Pancreas (tissue), 10 donors: ENCODE data around the gene GPC5. TPM values are rescaled to one million over a fixed set of nuclear protein-coding genes. Genes with fewer than 3 reads are reported as not detected.

ENCODE experiments used
- ATAC-seq, 4 donors: fragments of 200-7000 bp; cut with Tn5 transposase; one replicate each; pipeline versions ENCODE4 v1.8.0 to v1.9.1; 2020; ENCODE audit warnings: mild to moderate bottlenecking in 4 of 4, moderate library complexity in 4 of 4
- DNase-seq, 6 donors: peaks; one replicate each; pipeline ENCODE4 v3.0.0-alpha.2; 2020
- FAIRE-seq: peaks from 2 replicates; lab custom pipeline; 2012; peaks lifted over from hg19 to GRCh38; lab: Jason Lieb, UNC
- H3K27ac ChIP-seq, 4 donors: fragments of 200-600 bp; sonication (generic); 1 replicate in 3 of 4; 2 replicates in 1 of 4; pipeline versions ENCODE4 v1.5.0 to v1.8.0; 2020
- H3K27me3 ChIP-seq, 4 donors: fragments of 200-600 bp; one replicate each; pipeline ENCODE4 v1.8.0; 2021
- H3K36me3 ChIP-seq, 3 donors: fragments of 200-600 bp; sonication (generic) in 1 of 3; one replicate each; pipeline versions ENCODE4 v1.5.0 to v1.8.0; 2020 to 2021
- H3K4me1 ChIP-seq, 3 donors: fragments of 200-600 bp; one replicate each; pipeline ENCODE4 v1.8.0; 2021
- H3K4me3 ChIP-seq, 4 donors: fragments of 200-600 bp; sonication (generic) in 2 of 4; one replicate each; pipeline versions ENCODE4 v1.5.0 to v1.8.0; 2020 to 2021
- H3K9me3 ChIP-seq, 4 donors: fragments of 200-600 bp; one replicate each; pipeline ENCODE4 v1.8.0; 2021
- WGBS, 2 donors: extraction: QIAGEN DNeasy Blood & Tissue Kit; methylation state at CpG; one replicate each; pipeline ENCODE4 v1.1.7; 2013; 5-methylcytosine and 5-hydroxymethylcytosine counted together
- intact Hi-C, 3 donors: fragments of 100-400 bp; cut with DNase I; formaldehyde crosslinking; loops; one replicate each; pipeline versions ENCODE4 v1.11.1 to v1.14.2; 2022
- polyA plus RNA-seq, 2 donors: library from polyadenylated mRNA; stranded (reverse); fragments of 200-250 nt; gene quantifications; one replicate each; pipeline ENCODE4 v1.2.3, GENCODE V29; 2013
- total RNA-seq, 6 donors: library from RNA; stranded (reverse); fragmentation: NEBNext Ultra II Directional in 4 of 6; extraction: Animal tissue kit (Norgen Biotek cat#: 25700) in 4 of 6; gene quantifications; one replicate each; pipeline versions ENCODE4 v1.2.1 to v1.2.4, GENCODE V29; 2021 to 2023
- TF ChIP-seq, protein P1 (sequence below), 4 donors: fragments of 200-600 bp; sonication (generic) in 3 of 4; IDR thresholded peaks; one replicate each; pipeline versions ENCODE4 v1.5.0 to v1.8.0; 2021; ENCODE audit warnings: antibody characterized with exemption in 4 of 4
- donor health status: healthy with polysubstance abuse.
- donor health status: DM: no; HTN: no; CAD: no; lungs with moderate emphysema.
- donor health status: DM: no; HTN: no; CAD: no.
- donor health status: control.
- donor health status: control.
- donor health status: Bipolar disorder and iron deficiency.
- donor health status: DM: yes; HTN: yes; CAD: no.
- donor health status: DM: no; HTN: no; CAD: no.
- donor health status: DM: no; HTN: no; CAD: no.
- donor health status: DM: yes; HTN: yes; CAD: no.

Gene GPC5
- total and polyA plus RNA-seq, 8 donors, result 0.12 to 0.35 (median 0.35) TPM; not detected in 5

DNA sequence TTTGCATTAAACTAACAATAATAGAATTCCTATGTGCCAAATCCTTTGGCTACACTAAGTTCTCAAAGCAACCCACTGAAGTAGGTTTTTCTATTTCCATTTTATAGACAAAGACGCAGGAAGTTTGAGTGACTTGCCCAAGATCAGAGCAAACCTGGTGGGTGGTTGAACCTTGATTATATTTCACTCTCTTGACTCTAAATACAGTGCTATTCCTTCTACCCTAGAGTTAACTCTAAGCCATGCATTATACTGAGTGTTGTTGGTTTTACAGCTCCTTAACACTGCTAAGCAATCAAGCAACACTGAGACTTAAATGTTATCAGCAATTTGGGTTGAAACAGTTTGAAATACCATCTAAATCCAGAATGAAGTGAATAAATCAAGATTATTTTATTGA, 1014.6 kb downstream of the GPC5 start:
- ATAC-seq, result no peak
- Histone ChIP-seq H3K36me3 (no peaks in the 10 kb centered on the region), H3K4me1 (no peaks in the 10 kb centered on the region), H3K9me3 (no peaks in the 10 kb centered on the region), H3K4me3 (no peak overlapping the region), H3K27me3 (no peaks in the 10 kb centered on the region), H3K27ac (no peak overlapping the region)
- no peak for FAIRE-seq
- 57 to 81% methylated on average over 1 of the region's 1 CpG for WGBS, 2 donors
- TF ChIP-seq, protein P1, sequence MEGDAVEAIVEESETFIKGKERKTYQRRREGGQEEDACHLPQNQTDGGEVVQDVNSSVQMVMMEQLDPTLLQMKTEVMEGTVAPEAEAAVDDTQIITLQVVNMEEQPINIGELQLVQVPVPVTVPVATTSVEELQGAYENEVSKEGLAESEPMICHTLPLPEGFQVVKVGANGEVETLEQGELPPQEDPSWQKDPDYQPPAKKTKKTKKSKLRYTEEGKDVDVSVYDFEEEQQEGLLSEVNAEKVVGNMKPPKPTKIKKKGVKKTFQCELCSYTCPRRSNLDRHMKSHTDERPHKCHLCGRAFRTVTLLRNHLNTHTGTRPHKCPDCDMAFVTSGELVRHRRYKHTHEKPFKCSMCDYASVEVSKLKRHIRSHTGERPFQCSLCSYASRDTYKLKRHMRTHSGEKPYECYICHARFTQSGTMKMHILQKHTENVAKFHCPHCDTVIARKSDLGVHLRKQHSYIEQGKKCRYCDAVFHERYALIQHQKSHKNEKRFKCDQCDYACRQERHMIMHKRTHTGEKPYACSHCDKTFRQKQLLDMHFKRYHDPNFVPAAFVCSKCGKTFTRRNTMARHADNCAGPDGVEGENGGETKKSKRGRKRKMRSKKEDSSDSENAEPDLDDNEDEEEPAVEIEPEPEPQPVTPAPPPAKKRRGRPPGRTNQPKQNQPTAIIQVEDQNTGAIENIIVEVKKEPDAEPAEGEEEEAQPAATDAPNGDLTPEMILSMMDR (IDR thresholded peaks at IDR 0.05), result no peak
- intact Hi-C loops, result no loop called here
- DNase-seq, result no peak

DNA sequence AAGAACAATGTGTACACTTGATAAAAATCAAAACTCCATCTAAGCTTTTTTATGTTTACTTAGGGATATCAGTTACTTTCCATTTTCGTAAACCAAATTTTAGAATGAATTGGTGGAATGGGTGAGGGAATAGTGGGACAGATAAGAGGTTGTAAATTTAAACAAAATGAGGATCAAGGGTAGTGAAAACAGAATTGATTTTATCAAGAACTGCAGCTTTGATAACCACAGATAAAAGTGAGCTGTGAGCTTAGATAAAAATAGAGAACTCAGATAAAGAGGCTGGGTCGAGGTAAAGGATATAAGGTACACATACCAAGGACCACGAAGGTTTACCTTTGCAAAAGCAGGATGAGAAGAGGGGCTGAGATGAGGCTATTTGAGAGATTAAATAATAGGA, 1015.0 kb downstream of the GPC5 start:
- Histone ChIP-seq H3K27me3 (no peaks in the 10 kb centered on the region), H3K27ac (no peak overlapping the region), H3K4me3 (no peak overlapping the region), H3K4me1 (no peaks in the 10 kb centered on the region), H3K9me3 (no peaks in the 10 kb centered on the region), H3K36me3 (no peaks in the 10 kb centered on the region)
- no peak for FAIRE-seq
- DNase-seq, result no peak
- ATAC-seq, result no peak
- TF ChIP-seq, protein P1 (IDR thresholded peaks at IDR 0.05), result no peak
- intact Hi-C loops, result no loop called here
- WGBS, 2 donors, result 38 to 54% methylated on average over 3 of the region's 3 CpGs

- 76 to 82% methylated on average over 4 of the region's 4 CpGs for WGBS, 2 donors
- ATAC-seq (no peak), DNase-seq (no peak), FAIRE-seq (no peak)
- Histone ChIP-seq H3K4me3 (no peak overlapping the region), H3K27me3 (no peaks in the 10 kb centered on the region), H3K36me3 (no peaks in the 10 kb centered on the region), H3K4me1 (no peaks in the 10 kb centered on the region), H3K9me3 (no peaks in the 10 kb centered on the region), H3K27ac (no peak overlapping the region)
- intact Hi-C loops, result no loop called here
- TF ChIP-seq, protein P1 (IDR thresholded peaks at IDR 0.05), result no peak
These were observed 1016.4 kb downstream of the GPC5 start for GRCh38 chr13:92414851-92415250.

DNA sequence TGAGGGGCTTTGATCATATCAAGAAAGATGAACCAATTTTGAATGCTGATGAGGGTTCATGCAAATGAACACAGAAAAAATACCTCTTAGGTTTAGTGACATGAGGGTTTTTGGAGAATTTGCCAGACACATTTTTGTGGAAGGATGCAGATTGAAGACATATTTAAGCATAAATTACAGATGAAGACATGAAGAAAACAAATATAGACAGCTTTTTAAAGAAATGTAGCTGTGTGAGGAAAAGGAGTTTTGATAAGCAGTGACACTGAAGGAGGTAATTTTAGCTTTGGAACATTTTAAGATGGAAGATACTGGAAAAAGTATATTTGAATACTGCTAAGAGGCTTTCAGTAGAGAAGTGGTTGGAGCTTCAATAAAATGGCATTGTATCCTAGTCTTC, 1017.4 kb downstream of the GPC5 start:
- Histone ChIP-seq H3K4me3 (no peak overlapping the region), H3K27me3 (no peaks in the 10 kb centered on the region), H3K4me1 (no peaks in the 10 kb centered on the region), H3K9me3 (no peaks in the 10 kb centered on the region), H3K27ac (no peak overlapping the region), H3K36me3 (no peaks in the 10 kb centered on the region)
- FAIRE-seq (no peak), ATAC-seq (no peak), DNase-seq (no peak)
- intact Hi-C loops, result no loop called here
- TF ChIP-seq, protein P1 (IDR thresholded peaks at IDR 0.05), result no peak

DNA sequence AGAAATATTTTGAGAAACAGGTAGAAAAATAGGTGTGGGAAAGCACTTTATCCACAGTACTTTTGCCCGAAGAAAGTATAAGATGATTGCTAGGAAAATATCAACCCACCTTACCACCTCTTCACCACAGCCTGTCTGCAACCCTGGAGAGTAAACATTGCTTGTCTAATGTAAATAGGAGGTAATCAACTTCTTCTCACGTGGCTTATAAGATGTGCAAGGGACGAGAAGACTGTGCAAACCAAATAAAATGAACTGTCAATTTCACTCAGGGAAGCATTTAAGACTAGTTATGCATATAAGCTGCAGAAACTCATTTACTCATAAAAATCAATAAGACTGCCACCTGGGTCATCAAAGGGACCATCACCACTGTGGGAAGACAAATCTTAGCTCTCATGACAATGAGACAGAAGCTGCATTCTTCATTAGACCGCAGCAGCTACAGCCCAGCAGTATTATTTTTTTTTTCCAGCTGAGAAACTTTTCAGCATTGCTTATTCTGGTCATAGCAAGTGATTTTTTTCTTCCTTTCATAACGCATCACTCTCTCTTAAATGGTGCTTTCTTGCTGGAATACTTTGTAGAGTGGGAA, 1020.5 kb downstream of the GPC5 start:
- 17% methylated on average over 5 of the region's 5 CpGs for WGBS, 2 donors
- H3K4me3 ChIP-seq, result no peak overlapping the region
- H3K27me3 ChIP-seq, result no peaks in the 10 kb centered on the region
- FAIRE-seq, result no peak
- H3K9me3 ChIP-seq, result no peaks in the 10 kb centered on the region
- TF ChIP-seq, protein P1 (IDR thresholded peaks at IDR 0.05), result no peak
- no peak for ATAC-seq
- no peak overlapping the region for H3K27ac ChIP-seq
- no peak for DNase-seq
- intact Hi-C loops, result no loop called here
- no peaks in the 10 kb centered on the region for H3K36me3 ChIP-seq
- H3K4me1 ChIP-seq, result no peaks in the 10 kb centered on the region
